Right atrium auricular region (tissue), 2 donors: ENCODE measurements around the gene RPS21. TPM values are rescaled to one million over a fixed set of nuclear protein-coding genes. Genes with fewer than 3 reads are reported as not detected.

Experiments
- DNase-seq: peaks from one replicate; pipeline ENCODE4 v3.0.0-alpha.2; 2019; ENCODE audit warnings: low spot score
- H3K27ac ChIP-seq, 2 donors: fragments of 200-600 bp; sonication (generic); 1 replicate in 1 of 2; 2 replicates in 1 of 2; pipeline ENCODE4 v1.5.1; 2016 to 2019
- H3K27me3 ChIP-seq, 2 donors: fragments of 200-600 bp; sonication (generic); one replicate each; pipeline versions ENCODE4 v1.5.1 to v1.6.0; 2017 to 2019
- H3K36me3 ChIP-seq: fragments of 200-600 bp; sonication (generic); one replicate; pipeline ENCODE4 v1.5.1; 2016
- H3K4me1 ChIP-seq, 2 donors: fragments of 200-600 bp; sonication (generic); one replicate each; pipeline versions ENCODE4 v1.5.1 to v1.6.0; 2017 to 2019
- H3K4me3 ChIP-seq, 2 donors: fragments of 200-600 bp; sonication (generic); 1 replicate in 1 of 2; 2 replicates in 1 of 2; pipeline ENCODE4 v1.5.1; 2017 to 2019; ENCODE audit warnings: mild to moderate bottlenecking in 1 of 2, moderate library complexity in 1 of 2
- H3K9me3 ChIP-seq, 2 donors: fragments of 200-600 bp; sonication (generic); one replicate each; pipeline ENCODE4 v1.5.1; 2019
- CTCF ChIP-seq, 2 donors: fragments of 200-600 bp; sonication (generic); IDR thresholded peaks; one replicate each; pipeline ENCODE4 v1.5.1; 2019; ENCODE audit warnings: antibody characterized with exemption in 2 of 2
- total RNA-seq, 2 donors: library from RNA; depleted of rRNA; stranded (reverse); fragments of >200 nt; gene quantifications; one replicate each; pipeline ENCODE4 v1.1.0, GENCODE V29; 2016

RPS21 gene
- total RNA-seq, 2 donors from 2014 or later: 1,510 to 1,937 TPM

GRCh38 chr20:62354811-62355341, 32.0 kb upstream of the RPS21 start:
- DNase-seq: no peak
- Histone ChIP-seq H3K36me3 (peaks cover 19% of the 10 kb centered on the region), H3K9me3 (no peaks in the 10 kb centered on the region), H3K4me3 (peak overlapping the region in 1 of 2 donors; percentile 3), H3K27ac (peak overlapping the region; percentile 90 to 92), H3K4me1 (peaks cover 0 to 78% of the 10 kb centered on the region in 2 donors), H3K27me3 (no peaks in the 10 kb centered on the region)
- TF ChIP-seq CTCF (IDR thresholded peaks at IDR 0.05): no peak

- Histone ChIP-seq H3K27ac (peak overlapping the region; percentile 90 to 92), H3K36me3 (peaks cover 17% of the 10 kb centered on the region), H3K27me3 (no peaks in the 10 kb centered on the region), H3K4me3 (peak overlapping the region in 1 of 2 donors; percentile 31), H3K9me3 (no peaks in the 10 kb centered on the region), H3K4me1 (peaks cover 0 to 80% of the 10 kb centered on the region in 2 donors)
- DNase-seq: no peak
- TF ChIP-seq CTCF (IDR thresholded peaks at IDR 0.05): no peak
Measured at GRCh38 chr20:62355516-62355877, 31.4 kb upstream of the RPS21 start.

GRCh38 chr20:62355878-62356588, 30.9 kb upstream of the RPS21 start:
- no peak for TF ChIP-seq CTCF (IDR thresholded peaks at IDR 0.05)
- H3K9me3 ChIP-seq: no peaks in the 10 kb centered on the region
- DNase-seq: no peak
- no peaks in the 10 kb centered on the region for H3K27me3 ChIP-seq
- peak overlapping the region; percentile 90 to 92 for H3K27ac ChIP-seq
- H3K36me3 ChIP-seq: peaks cover 12% of the 10 kb centered on the region
- peaks cover 0 to 86% of the 10 kb centered on the region in 2 donors for H3K4me1 ChIP-seq
- H3K4me3 ChIP-seq: peak overlapping the region in 1 of 2 donors; percentile 31

- TF ChIP-seq CTCF (IDR thresholded peaks at IDR 0.05): no peak
- H3K4me3 ChIP-seq: peak overlapping the region in 1 of 2 donors; percentile 31
Measured at GRCh38 chr20:62356589-62357186, 30.2 kb upstream of the RPS21 start.

GRCh38 chr20:62357187-62357667, 29.7 kb upstream of the RPS21 start:
- H3K27me3 ChIP-seq: no peaks in the 10 kb centered on the region
- peaks cover 0 to 96% of the 10 kb centered on the region in 2 donors for H3K4me1 ChIP-seq
- H3K36me3 ChIP-seq: no peaks in the 10 kb centered on the region
- peak overlapping the region in 1 of 2 donors; percentile 31 for H3K4me3 ChIP-seq
- no peaks in the 10 kb centered on the region for H3K9me3 ChIP-seq
- TF ChIP-seq CTCF (IDR thresholded peaks at IDR 0.05): no peak
- no peak for DNase-seq
- peak overlapping the region; percentile 90 to 92 for H3K27ac ChIP-seq

More at GRCh38 chr20:62356589-62357186, 30.2 kb upstream of the RPS21 start:
- Histone ChIP-seq H3K4me1 (peaks cover 0 to 92% of the 10 kb centered on the region in 2 donors), H3K36me3 (peaks cover 5% of the 10 kb centered on the region), H3K9me3 (no peaks in the 10 kb centered on the region), H3K27me3 (no peaks in the 10 kb centered on the region), H3K27ac (peak overlapping the region; percentile 90 to 92)
- DNase-seq: no peak
